ENCODE results near the gene LIN9.
A peak's percentile ranks its signal among the peaks of the same experiment; 100 is the strongest.
"Not testable (repeated sequence)": the region's sequence is repeated elsewhere in the genome, so short reads cannot be mapped to it uniquely, and the experiment has no call there.

LIN9 gene

DNA sequence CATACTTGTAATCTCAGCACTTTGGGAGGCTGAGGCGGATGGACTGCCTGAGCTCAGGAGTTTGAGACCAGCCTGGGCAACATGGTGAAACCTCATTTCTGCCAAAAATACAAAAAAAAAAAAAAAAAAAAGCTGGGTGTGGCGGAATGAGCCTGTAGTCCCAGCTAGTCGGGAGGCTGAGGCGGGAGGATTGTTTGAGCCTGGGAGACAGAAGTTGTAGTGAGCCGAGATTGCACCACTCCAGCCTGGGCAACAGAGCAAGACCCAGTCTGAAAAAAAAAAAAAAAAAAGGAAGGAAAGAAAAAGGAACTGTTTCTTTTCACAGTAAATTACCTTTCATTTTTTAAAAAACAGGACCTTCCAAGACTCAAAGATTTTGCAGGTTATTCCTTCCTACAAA lies 29.5 kb downstream of the LIN9 start:
- TF ChIP-seq, protein P1, sequence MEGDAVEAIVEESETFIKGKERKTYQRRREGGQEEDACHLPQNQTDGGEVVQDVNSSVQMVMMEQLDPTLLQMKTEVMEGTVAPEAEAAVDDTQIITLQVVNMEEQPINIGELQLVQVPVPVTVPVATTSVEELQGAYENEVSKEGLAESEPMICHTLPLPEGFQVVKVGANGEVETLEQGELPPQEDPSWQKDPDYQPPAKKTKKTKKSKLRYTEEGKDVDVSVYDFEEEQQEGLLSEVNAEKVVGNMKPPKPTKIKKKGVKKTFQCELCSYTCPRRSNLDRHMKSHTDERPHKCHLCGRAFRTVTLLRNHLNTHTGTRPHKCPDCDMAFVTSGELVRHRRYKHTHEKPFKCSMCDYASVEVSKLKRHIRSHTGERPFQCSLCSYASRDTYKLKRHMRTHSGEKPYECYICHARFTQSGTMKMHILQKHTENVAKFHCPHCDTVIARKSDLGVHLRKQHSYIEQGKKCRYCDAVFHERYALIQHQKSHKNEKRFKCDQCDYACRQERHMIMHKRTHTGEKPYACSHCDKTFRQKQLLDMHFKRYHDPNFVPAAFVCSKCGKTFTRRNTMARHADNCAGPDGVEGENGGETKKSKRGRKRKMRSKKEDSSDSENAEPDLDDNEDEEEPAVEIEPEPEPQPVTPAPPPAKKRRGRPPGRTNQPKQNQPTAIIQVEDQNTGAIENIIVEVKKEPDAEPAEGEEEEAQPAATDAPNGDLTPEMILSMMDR (IDR thresholded peaks at IDR 0.05; ENCODE audit: control insufficient read depth, insufficient read depth, low read depth, low read length, missing control alignments), result no peak
- no peak overlapping the region for H3K4me3 ChIP-seq (ENCODE audit: control insufficient read depth, low read depth, low read length)
- DNase-seq (ENCODE audit: low read depth), result no peak

DNA sequence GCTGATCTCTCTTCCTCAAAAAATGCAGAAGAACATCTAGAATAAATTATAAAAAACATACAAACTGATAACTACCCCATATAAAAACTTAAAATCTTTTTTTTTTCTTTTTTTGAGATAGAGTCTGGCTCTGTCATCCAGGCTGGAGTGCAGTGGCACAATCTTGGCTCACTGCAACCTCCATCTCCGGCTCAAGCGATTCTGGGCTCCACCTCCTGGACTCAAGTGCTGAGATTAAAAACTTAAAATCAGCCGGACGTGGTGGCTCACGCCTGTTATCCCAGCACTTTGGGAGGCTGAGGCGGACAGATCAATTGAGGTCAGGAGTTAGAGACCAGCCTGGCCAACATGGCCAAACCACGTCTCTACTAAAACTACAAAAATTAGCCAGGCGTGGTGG lies 31.1 kb downstream of the LIN9 start:
- no peak overlapping the region for H3K4me3 ChIP-seq (ENCODE audit: control insufficient read depth, low read depth, low read length)
- TF ChIP-seq, protein P1 (IDR thresholded peaks at IDR 0.05; ENCODE audit: control insufficient read depth, insufficient read depth, low read depth, low read length, missing control alignments), result no peak
- no peak for DNase-seq (ENCODE audit: low read depth)

DNA sequence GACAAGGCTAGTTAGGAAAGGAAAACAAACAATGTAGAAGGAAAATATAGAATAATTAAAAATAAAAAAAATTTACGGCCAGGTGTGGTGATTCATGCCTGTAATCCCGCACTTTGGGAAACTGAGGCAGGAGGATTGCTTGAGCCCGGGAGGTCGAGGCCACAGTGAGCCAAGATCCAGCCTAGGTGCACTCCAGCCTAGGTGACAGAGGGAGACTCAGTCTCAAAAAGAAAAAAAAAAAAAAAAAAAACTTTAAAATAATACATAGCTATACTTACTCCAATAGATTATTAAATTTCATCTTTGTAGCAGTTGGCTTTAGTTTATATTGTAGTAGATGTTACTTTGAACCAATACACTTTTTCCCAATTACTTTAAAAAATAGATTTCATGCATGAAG lies 32.0 kb downstream of the LIN9 start:
- TF ChIP-seq, protein P1 (IDR thresholded peaks at IDR 0.05; ENCODE audit: control insufficient read depth, insufficient read depth, low read depth, low read length, missing control alignments), result no peak
- H3K4me3 ChIP-seq (ENCODE audit: control insufficient read depth, low read depth, low read length), result no peak overlapping the region
- DNase-seq (ENCODE audit: low read depth), result no peak

DNA sequence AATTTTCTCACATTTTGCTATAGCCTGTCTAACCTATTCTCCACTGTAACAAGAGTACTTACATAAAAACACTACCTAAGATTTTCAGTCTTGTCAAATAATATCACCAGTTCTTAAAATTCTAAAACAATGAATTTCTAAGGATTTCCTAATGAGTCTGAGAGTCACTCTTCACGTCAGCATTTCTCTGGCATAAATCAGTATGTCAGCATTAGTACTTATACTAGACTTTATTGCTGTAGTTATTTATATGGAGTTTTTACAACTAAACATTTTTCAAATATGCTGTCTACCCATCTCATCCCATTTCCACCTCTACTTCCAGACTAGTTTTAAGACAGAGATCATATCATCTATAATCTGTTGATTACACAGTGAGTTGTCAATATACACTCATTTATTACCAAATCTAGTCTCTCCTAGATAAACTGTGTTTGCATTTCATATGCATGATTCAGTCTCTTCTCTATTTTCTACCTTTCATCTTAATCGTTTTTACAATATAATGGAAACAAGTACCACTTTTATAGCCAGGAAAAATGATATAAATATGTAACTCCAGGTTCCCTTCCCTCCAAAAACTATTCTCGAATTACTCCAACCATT lies 32.8 kb downstream of the LIN9 start:
- TF ChIP-seq, protein P1 (IDR thresholded peaks at IDR 0.05; ENCODE audit: control insufficient read depth, insufficient read depth, low read depth, low read length, missing control alignments), result no peak
- no peak overlapping the region for H3K4me3 ChIP-seq (ENCODE audit: control insufficient read depth, low read depth, low read length)
- DNase-seq (ENCODE audit: low read depth), result no peak

DNA sequence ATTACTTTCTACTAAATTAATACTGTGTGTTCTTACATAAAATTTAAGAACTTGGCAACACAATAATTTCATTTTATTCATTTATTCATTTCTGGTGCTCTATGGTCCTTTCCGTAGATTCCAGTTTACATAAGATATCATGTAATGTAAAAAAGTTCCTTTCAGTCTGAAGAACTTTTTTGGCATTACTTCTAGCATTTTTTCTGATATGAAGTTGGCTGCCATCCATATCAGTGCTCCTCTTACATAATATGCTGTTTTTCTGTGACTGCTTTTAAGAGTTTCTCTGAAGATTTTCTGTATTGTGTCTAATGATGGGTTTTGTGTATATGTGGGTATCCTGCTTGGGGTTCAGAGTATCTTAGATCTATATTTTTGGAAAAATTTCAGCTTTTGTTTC lies 34.8 kb downstream of the LIN9 start:
- no peak for DNase-seq (ENCODE audit: low read depth)
- no peak overlapping the region for H3K4me3 ChIP-seq (ENCODE audit: control insufficient read depth, low read depth, low read length)
- TF ChIP-seq, protein P1 (IDR thresholded peaks at IDR 0.05; ENCODE audit: control insufficient read depth, insufficient read depth, low read depth, low read length, missing control alignments), result no peak

DNA sequence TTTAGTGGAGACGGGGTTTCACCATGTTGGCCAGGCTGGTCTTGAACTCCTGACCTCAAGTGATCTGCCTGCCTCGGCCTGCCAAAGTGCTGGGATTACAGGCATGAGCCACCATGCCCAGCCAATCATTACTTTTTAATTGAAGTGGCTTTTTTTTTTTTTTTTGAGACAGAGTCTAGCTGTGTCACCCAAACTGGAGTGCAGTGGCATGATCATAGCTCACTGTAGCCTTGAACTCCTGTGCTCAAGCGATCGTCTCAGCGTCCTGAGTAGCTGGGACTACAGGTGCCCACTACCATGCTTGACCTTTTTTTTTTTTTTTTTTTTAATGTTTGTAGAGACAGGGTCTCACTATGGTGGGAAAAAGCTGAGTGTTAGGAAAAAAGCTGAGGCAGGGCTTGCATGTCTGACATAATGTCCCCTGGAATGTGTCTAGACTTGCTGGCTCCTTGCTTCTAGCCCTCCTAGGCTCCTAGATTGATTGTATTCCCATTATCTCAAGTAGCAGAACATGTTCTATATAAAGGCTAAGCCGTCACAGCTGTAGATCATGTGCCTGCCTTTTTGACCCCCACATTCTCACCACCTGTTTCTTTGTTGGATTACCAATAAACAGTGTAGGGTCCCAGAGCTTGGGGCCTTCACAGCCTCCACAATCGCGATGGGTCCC lies 36.6 kb downstream of the LIN9 start:
- not testable (repeated sequence) for H3K4me3 ChIP-seq (ENCODE audit: control insufficient read depth, low read depth, low read length); DNase-seq (ENCODE audit: low read depth)

DNA sequence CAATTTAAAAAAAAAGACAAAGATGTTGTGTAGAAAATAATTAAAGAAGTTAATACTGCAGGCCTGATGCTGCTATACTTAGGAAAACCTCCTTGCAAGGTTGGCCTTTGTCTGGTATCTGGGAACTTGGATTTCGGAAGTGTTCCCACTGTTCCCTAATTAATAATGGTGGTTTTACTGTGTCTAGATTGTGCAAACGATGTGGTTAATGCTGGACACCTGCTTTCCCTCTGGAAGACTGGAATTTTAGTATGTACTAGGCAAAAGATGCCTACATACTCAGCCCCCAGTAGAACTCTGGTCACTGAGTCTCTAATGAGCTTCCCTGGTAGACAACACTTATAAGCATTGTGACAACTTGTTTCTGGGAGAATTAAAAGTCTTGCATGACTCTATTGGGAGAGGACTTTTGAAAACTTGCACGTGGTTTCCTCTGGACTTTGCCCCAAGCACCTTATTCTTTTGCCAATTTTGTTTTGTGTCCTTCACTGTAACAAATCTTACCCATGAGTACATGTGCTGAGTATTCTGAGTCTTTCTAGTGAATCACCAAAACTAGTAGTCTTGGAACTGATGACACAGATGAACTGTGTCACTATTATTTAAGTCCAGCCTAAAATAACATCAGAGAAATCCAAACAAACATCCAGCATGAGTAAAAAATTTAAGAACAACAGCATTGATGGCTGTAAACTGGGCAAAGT lies 40.4 kb downstream of the LIN9 start:
- no peak overlapping the region for H3K4me3 ChIP-seq (ENCODE audit: control insufficient read depth, low read depth, low read length)
- peak; percentile 13 for DNase-seq (ENCODE audit: low read depth)
- TF ChIP-seq, protein P1 (IDR thresholded peaks at IDR 0.05; ENCODE audit: control insufficient read depth, insufficient read depth, low read depth, low read length, missing control alignments), result no peak

Data from AG09309 (cell line).